Stimulated activated CD4-positive, alpha-beta T cell treated with anti-CD3 and anti-CD28 coated beads, Interleukin-12 subunit alpha, Interleukin-12 subunit beta, amount 100 ng/mL, for 48 hours (primary cell): ENCODE measurements around the gene SPOCK1.

Experiments used
- DNase-seq, 3 donors: peaks; one replicate each; pipeline ENCODE4 v3.0.0-alpha.2; 2020; ENCODE audit warnings: low read depth in 2 of 3, low spot score in 1 of 3

SPOCK1 gene

DNA sequence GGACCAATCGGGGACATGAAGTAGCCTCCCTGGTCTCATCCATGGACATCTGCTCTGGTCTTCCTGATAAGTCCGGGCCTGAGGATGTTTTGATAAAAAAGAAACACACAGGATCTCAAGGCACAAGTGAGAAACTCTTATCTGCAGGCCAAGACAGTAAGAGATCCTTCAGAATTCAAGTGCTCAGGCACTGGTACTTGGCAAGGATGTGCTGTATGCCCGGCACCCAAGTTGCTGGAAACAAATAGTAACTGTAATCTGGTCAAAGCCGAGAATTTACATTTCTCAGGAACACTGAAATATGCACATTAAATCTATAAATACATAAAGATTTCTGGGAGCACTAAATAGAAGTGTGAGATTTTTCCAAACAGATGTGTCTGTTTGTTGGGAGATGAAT is 165.7 kb downstream of the SPOCK1 start:
- no peak for DNase-seq

DNA sequence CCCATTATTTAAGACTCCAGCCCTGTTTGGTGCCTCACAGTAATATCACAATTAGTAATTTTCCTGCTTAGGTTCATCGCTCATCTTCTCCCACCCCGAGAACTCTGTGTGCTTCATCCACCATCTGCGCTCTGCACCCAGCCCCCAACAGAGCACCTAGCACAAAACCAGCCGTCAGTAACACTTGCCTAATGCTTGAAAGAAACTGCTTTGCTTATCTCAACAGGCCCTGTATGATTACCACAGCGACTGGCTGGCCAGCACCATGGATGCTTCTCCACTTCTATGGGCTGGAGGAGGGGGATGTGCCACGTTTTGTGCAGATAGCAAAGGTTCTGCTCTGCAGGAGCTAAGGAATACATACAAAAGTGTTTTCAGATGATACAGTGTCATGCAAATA is 166.8 kb downstream of the SPOCK1 start:
- DNase-seq, result no peak

DNA sequence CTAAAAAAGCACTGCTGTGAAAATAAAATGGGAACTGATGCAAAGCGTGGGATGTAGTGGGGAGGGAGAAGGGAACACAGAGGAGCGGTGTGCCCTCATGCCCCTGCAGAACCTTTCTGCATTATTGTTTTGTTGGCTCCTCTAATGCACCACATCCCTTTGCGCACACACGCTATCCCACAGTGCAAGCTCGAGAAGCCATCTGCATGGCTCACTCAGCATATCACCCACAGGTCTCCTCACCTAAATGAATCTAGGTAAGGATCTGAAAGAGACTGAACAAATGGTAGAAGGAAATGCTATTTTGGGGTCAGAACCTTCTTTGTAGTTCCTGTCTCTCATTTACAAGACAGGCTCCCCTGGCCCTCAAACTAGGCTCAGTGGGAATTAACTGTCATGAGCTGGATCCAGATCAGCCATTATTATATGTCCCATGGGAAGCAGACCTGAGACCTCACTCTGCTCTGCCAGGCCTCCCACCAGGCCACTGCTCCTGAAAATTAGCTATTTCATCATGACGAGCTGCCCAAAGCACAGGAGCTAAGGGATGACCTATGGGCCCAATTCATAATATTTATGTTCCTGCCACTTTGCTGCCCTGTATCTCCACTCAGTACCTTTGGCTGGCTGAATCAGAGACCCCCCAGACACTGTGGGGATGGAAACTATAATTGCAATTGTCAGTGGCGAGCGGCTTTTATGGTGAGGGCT is 169.4 kb downstream of the SPOCK1 start:
- no peak for DNase-seq

DNA sequence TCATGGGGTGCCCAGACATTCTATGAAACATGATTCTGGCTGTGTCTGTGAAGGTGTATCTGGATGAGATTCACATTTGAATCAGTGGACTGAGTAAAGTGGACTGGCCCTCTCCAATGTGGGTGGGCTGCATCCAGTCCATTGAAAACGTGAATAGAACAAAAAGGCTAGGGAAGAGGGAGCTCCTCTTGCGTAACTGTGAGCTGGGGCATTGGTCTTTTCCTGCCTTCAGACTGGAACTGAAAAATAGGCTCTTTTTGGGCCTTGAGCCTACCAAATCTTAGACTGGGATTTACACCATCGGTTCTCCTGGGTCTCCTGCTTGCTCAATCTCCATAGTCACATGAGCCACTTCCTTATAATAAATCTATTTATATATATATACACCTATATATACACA is 170.1 kb downstream of the SPOCK1 start:
- no peak for DNase-seq

DNA sequence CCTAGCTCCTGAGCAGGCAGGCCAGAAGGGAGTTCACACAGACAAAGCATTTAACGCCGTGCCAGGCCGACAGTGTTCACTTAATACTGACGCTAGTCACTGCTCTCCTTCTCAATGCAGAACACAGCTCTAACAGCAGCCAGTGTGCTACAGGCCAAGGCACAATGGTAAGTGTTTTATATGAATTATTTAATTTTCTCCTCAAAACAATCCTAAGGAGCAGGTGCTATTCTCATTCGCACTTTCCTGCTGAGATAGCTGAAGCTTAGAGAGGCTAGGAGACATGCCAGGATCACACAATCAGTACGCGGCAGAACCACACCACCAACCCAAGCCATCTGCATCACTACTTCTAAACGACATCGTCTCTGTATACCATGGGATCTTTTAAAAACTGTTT is 170.7 kb downstream of the SPOCK1 start:
- no peak for DNase-seq

DNA sequence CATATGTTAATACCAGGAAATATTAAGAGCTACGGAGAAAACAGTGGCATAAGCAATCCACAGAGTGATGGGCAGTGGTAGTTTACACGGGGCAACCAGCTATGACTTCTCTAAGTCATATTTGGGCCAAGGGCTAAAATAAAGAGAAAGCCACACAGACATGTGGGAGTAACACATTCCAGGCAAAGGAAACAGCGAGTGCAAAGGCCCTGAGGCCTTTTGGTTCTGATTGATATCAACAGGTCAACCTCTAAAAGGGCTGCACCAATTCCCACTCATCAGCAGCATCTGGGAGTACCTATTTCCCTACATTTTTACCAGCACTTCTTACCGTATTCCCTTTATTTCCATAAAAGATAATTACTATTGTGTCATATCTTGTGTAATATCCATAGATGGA is 173.4 kb downstream of the SPOCK1 start:
- DNase-seq, result no peak

DNA sequence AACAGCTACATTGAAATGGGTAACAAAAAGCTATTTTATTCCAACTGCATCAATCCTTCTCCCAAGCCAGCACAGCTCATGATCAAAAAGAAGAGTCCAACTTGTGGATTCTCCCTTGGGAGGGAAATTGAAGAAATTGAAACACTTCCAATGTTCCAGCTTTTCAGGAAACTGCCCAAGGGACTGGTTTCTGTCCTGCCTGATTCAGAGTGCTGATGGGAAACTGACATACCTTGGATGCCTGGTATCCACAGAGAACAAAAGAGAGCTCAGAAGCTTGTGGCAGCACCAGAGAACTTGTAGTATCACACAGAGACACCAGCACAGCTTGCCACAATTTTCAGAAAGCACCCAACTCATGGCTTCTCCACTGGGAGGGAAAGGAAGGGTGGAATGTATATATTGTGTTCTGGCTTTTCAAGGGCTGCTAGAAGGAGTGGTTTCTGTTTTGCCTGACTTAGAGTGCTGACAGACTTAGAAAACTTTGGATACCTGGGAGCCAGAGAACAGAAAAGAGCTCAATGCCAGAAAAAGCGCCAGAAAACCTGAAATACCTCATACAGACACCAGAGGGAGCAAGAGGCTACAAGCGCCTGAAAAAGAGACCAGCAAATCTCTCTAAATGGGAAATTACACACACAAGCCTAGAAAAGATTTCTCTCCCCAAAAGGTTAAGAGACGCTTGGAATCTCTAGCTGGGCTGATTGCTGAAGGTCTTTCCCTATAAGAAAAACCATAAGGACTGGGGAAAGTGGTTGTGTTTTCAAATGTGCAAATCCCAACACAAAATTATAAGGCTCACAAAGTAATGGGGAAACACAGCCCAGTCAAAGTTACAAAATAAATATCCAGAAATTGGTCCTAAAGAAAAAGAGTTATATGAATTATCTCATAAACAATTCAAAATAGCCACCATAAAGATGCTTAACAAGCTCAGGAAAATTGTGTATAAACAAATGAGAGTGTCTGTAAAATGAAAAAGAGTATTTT is 178.8 kb downstream of the SPOCK1 start:
- peak in 1 of 3 donors; percentile 27 for DNase-seq

DNA sequence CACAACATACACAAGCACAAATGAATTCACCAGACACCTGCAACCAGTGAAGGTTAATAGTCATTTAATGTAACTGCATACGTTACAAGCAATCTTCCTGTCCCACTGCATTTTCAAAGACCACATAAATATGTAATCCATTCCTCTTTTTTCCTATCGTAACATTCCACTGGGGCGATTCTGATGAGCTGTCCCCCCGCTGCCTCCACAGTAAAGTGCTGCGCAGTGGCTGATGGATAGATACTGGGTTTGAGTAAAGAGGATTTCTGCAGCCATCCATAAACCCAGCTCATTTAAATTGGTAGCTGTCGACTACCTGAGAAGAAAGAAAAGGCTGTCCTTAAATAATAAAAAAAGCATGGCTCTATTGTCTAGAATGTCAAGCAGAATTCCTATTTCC is 181.1 kb downstream of the SPOCK1 start:
- DNase-seq, result no peak

DNA sequence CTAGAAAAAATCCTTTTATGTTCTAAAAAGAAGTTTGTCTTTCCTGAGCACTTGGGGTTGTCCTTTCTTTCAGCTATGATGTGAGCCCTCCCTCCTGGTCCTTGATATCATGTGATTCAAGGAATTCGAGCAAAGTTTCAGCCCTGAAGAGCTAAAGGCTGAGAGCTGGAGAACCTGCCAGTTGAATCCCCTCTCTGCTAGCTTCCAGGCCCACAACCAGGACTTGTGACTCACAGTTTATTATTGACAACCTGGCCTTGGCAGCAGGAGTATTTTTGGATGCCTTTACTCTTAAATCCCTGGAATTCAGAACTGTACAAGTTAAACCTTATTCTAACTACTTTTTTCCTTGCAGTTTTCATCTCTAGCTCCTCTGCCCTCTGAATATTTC is 182.8 kb downstream of the SPOCK1 start:
- no peak for DNase-seq

DNA sequence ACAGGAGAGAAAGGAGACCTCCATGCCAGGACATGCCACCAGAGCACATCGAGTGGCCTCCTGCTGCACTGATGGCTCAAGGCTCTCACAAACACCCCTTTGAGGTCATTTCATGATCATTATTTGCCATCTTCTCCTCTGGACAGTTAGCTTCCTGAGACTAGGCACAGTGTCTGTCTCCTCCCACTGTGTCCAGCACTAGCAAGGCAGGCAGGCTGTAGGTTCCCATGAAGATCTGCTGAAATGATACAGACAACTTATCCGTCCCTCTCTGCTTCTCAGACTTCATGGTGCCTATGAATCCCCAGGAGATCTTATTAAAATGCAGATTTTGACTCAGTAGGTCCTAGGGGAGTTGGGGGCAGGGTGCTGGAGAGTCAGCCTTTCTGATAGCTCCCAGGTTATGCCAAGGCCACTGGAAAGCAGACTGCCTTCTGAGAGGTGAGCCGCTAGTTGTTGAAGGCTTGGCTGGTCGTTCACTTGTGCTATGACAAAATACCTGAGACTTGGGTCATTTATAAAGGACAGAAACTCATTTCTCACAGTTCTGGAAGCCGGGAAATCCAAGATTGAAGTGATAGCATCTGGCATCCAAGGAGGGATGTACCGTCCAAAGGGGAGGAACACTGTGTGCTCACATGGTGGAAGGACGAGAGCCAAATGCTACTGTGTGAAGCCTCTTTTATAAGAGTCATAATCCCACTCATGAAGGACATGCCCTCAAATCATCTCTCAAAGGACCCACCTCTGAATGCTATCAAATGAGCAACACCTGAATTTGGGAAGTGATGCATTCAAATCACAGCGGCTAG is 183.4 kb downstream of the SPOCK1 start:
- DNase-seq, result no peak

DNA sequence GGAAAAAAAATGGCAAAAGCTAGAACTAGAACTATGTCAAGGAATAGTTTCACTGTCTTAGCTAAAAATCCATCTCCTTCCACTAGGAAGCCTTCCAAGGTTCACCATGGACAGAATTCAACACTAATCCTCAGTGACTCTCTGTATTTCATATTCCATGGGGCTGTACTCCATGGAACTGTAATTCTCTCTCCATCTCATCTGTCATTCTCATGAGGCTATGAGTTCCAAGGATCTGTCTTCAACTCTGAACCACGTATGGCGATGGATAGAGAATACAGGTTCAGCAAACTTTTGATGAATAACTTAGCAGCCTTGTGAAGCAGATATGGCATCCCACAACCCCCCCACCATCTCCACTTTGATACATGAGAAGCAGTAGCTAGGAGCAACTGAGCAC is 184.0 kb downstream of the SPOCK1 start:
- no peak for DNase-seq

DNA sequence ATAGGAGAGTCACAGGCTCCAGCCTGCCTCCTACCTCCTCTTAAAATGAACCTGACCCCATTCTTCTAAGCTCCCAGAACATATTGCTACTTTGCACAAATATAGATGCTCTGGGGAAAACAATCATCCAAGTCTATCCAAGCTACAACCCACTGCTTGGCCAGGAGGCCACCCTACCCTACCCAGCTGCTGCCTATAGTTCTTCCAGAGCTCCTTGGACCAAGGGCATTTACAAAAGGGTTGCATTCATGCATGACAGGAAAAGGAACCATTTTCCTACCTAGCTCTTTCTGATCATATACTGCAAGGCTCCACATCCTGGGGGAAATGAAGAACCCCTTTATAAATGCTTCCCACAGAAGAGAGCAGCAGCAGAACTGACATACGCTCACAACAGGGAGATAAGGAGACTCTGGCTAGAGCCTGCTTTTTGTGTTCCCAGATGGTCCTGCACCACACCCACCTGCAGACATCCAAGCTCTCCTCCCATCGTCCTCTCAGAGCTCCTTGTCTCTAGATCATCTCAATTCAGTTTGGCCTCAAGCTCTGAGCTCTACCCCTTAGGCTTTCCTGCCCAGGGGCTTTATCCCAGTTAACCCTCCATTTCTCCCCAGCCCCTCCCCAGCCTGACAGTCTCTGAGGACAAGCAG is 185.5 kb downstream of the SPOCK1 start:
- DNase-seq, result no peak

DNA sequence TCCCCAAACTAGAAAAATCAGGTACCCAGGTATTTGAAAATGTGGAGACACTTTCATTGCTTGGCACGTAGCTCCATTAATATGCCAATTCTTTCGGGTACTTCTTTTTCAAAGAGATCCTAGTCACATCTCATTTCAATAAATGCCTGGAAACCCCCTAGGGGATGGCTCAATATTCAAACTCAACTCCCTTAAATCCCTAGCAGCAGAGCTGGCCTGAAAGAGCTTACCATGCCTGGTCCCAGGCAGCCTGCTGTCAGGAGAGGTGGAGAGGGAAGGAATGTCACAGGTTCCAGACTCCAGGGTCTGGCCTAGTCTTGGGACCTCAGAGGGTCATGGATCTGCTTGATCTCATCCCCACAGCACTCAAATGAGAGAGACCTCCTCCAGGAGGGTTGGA is 187.1 kb downstream of the SPOCK1 start:
- DNase-seq, result no peak

DNA sequence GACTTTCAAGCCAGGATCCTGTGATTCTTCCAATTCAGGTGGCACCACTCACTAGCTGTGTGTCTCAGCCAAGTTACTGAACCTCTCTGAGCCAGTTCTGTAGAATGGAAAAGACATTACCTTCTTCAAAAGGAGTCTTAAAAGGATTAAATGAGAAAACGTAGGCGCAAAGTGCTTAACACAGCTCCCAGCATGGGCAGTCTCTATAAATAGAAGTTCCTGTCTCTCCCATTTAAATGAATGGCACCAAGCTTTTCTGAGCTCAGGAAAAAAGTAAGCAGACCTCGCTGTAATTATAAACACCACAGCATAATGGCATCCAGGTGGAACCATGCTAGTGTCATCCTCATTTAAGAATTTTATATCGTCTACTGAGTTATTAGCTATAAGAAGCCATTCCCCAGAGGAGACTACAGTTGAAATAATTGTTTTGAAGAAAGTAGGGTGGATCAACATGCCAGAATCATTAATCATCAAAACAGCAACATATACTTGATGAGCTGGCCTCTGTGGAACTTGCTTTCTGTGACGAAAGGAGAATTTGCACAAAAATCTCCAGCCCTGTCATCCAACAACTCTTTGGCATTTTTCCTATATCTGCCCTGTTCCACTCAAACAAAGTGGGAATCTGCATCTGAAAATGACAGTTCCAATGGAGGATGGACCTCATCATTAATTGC is 188.9 kb downstream of the SPOCK1 start:
- DNase-seq, result no peak

DNA sequence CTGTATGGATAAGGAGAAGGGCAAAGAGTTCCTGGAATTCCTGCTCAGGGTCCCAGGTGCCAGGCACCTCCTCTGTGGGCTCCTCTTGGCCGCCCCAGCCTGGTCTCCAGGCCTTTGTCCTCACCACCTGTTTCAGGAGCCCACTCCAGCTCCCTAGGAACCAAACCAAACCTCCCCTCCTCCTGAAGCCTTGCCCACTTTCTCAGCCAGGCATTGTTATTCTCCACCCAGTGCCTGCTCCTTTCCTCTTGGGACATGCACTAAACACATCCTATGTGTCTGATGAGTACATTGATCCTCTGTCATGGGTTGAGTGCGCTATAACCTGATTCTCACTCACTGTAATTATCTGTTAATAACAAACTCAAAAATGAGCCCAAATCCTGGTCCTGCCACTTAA is 189.8 kb downstream of the SPOCK1 start:
- DNase-seq, result no peak

DNA sequence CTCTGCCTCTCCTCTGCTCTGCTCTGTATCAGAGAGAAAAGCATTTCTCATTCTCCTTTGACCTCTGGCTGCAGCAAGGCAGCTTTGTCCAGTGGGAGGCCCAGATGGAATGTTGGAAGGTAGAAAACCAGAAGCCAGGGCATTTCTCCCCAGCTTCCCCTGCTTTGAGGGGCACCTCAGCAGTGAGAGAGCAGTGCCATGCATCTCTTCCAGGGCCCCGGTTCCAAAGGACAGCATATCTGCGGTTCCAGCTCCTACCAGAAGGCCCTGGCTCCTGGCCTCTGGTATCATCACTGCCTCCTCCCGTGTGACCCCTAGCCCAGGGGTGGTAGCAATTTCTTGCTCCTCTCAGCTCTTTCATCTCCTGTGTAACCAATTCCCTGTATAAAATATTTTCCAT is 190.8 kb downstream of the SPOCK1 start:
- DNase-seq, result no peak

DNA sequence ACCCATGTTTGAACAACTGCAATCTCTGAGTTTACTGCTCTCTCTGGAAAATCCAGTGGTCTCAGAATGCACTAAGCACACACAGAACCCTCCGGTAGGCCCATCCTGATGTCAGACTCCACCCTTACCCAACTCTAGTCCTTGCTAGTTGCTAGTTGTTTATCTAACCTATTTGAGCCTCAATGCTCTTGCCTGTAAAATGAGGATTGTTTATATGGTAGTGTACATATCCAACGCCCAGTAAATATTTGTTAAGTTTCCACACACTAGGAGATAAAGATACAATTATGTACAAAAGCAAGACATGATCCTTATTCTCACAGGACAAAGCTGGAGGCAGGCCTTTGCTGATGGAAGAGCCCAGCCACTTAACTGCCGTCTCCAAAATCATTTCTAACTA is 192.2 kb downstream of the SPOCK1 start:
- no peak for DNase-seq

DNA sequence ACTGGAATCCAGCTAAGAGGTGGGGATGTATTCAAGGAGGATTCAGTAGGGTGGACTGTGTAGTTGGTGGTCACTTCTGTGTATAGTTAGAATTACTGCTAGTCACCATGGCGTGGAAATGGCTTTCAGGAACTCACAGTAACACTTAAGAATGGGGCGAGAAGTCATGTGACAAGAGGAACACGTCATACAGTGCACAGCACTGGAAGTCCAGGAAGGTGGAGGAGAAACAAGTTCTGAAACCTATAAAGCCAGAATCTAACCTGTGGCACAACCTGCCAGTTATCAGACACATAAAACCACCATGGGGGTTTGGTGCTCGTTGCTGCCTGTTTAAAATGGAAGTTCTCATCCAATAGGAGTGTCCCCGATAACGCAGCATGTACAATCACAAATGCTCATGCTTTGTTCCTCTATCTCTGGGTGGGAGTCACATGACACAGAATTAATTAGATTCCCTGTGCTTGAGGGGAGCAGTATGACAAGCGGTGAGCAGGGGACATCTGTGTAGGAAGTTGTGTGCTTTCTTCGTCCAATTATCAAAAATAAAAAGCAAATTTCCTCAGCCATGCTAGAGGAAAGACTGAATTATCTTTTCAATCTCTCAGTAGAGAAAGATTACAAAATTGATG is 193.0 kb downstream of the SPOCK1 start:
- no peak for DNase-seq

DNA sequence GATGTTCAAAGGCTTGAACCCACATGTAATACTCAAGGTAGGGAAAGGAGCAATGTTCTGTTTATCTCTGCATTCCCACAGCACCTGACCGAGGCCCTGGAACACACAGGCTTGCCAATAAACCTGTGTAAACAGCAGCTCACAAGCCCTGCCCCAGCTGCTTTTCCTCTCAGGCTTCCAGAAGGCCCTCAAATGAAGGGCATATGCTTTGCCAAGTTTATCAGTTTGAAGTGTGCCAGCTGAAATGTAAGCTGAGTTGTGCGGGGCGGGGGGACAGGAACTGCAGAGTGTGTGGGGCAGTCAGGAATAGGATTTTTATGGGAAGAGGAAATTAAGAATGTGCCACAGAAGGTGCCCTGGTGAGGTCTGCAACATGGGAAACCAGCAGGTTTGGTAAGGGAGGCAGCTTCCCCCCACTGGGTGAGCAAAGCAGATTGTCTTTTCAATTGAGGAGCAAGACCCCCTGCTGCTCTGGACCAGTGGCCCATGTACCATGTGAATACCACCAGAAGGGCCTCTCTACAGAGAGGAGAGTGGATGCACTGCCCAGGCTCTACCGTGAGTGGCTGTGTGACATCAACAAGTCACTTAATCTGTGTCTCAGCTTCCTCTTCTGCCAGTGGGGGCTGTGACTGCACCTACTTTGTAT is 194.8 kb downstream of the SPOCK1 start:
- DNase-seq, result no peak

DNA sequence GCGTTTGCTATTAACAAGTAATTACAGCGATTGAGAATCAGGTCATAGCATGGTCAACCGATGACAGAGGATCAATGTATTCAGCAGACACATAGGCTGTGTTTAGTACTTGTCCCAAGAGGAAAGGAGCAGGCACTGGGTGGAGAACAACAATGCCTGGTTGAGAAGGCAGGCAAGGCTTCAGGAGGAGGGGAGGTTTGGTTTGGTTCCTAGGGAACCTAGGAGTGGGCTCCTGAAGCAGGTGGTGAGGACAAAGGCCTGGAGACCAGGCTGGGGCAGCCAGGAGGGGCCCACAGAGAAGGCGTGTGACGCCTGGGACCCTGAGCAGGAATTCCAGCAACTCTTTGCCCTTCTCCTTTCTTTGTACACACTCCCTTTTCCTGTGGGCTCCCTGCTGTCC is 195.6 kb downstream of the SPOCK1 start:
- DNase-seq, result no peak
